Measurements from ENCODE around the gene ADGRD2.

Gene ADGRD2

GRCh38 chr9:124506931-124507879, 57.0 kb downstream of the ADGRD2 start, which contains the start of gene NR5A1:
Gene NR5A1 (minus strand): TSS chr9:124507399. CDS start chr9:124503395, 4,004 bp downstream.
- in situ Hi-C loops (cut with MboI; ENCODE audit: low sequenced_read_pairs), result no loop called here

- in situ Hi-C loops (cut with MboI; ENCODE audit: low sequenced_read_pairs), result no loop called here
These were observed 57.7 kb downstream of the ADGRD2 start for GRCh38 chr9:124507880-124508423.

DNA sequence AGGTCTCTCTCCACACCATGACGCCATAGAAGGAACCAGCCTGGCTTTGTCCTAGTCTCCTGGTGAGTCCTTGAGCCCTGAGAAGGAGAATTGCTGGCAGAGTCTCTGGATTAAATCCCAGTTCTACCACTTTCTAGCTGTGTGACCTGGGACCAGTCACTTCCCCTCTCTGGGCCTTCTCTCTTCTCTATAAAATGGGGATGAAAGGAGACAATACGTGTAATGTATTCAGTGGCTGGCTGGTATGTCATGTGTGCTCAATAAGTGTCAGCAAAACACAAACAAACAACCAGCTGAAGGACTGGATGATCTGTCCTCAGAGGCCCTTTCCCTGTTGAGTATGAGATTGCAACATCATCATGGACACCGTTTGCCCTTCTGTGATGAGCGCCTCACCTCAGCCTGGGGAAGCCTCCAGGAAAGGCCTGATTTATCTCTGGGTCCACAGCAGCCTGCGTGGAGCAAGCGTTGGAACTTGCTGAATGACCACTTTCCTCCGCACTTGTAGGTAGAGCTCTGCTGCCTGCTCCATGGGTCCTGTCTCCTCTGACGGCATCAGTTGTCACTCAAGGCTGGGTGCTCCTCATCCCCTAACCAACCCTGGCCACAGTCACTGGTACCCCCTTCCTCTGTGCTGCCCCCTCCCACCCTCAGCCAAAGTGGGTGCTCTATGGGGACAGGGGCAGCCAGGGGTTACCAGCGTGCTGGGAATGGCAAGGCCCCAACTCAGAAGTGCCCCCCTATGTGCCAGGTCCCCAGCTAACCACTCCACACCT, 60.6 kb downstream of the ADGRD2 start:
- in situ Hi-C loops (cut with MboI; ENCODE audit: low sequenced_read_pairs), result no loop called here

DNA sequence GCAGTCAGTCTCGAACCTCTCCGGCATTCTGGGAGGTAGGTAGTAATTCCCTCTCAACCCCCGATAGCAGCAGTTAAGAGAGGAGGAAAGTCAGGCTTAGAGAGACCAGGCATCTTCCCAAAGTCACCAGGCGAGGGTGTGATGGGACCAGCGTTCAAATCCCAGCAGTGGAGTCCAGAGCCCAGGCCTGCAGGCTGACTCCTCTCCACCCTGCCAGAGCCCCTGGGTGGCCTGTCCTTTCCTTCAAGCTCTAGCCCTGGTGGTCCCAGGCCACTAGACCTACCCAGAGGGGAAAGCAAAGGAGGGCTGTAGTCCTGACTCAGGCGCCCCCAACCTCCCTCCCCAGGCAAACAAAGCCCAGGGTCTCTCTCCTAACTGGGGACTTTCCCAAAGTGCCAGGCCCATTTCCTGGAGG, 61.2 kb downstream of the ADGRD2 start:
- in situ Hi-C loops (cut with MboI; ENCODE audit: low sequenced_read_pairs), result no loop called here

DNA sequence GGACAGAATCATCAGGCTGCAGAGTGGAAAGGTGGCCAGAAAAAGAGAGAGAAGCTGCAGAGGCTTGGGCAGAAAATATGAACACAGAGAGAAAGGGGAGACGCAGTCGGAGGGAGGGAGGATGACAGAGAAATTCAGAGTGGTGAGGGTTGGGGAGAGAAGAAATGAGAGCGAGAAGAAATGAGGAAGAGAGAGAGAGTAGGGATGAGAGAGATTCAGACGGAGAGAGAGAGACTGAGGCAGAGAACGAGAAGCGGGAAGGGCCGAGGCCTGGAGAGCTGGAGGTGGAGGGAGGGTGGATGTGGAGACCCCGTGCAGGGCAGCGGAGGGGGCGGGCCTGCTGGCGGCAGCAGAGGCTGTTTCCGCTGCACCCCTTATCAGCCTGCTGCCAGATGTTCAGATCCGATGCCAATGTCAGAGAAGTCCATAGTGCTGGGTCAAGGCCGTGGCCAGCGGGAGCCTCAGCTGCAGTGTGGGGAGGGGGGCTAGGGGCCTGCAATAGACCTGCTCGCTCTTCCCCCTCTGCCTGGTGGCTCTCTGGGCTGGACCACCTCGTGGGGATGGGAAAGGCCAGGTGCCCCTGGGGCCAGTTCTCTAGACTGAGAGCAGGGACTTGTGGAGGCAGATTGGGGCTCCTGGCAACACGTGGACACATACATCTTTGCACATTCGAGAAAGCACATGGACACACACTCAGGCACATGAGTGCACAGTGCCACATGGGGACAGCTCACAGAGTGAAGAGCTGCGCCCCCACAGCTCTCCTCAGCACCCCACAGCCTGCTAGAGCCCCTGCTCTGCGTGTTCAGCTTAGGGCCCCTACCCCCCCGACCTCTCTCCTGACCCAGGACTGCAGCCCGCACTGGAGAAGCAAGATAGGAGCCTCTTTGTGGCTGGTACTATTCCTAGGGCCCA, 61.9 kb downstream of the ADGRD2 start:
- in situ Hi-C loops (cut with MboI; ENCODE audit: low sequenced_read_pairs), result no loop called here

DNA sequence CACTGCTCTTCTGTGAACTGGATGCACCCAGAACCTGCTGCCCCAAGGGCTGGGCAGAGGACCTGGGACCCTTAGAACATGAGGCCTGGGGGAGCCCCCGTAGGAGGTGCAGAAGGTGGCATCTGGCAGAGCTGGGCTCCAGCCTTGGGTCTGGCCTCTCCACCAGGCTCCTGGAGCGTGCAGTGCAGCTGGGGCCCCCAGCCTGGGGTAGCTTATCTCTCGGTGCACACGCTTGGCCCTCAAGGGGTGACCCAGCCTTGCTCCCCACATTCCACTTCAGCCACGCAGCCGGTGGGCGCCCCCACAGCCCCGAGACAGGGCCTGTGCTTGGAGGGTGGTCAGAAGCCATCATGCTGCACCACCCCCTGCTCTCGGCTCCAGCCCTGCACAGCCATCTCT, 62.6 kb downstream of the ADGRD2 start:
- in situ Hi-C loops (cut with MboI; ENCODE audit: low sequenced_read_pairs), result no loop called here

- in situ Hi-C loops (cut with MboI; ENCODE audit: low sequenced_read_pairs), result no loop called here
These were observed 63.2 kb downstream of the ADGRD2 start for GRCh38 chr9:124513376-124513994.

- in situ Hi-C loops (cut with MboI; ENCODE audit: low sequenced_read_pairs), result no loop called here
These were observed 63.9 kb downstream of the ADGRD2 start for GRCh38 chr9:124514125-124514524.

DNA sequence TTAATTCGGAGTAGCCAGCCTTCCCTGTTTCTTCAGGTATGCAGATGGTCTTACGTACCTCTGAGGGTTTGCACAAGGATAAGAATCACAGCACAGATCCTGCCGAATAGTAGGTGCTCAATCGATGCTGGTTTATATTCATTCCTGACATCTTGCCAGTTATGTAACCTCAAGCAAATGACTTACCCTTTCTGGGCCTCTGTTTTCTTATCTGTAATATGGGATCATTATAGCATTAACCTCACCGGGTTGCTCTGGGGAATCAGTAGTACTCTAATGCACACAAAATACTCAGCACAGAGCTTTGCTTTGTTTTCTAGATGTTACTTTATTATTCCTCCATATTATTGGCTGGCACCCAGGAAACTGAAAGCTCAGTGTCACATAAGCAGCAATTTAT, 64.6 kb downstream of the ADGRD2 start:
- in situ Hi-C loops (cut with MboI; ENCODE audit: low sequenced_read_pairs), result no loop called here

DNA sequence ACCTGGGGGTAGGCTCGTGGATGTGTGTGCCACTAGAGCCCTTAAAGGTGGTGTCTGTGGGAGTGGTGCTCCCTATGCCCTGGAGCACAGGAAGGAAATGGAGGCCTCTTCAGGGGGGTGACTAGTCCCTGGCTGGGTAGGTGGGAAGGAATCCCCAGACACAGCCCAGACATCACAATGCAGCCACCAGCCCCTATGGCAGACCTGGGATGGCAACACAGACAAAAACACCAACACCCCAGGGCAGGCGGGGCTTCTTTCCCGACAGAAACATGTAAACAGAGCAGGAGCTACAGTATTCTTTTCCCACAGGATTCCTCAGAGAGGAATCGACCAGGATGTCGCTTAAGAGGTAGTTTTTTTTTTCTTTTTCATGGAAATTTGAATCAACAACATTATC, 67.3 kb downstream of the ADGRD2 start:
- in situ Hi-C loops (cut with MboI; ENCODE audit: low sequenced_read_pairs), result no loop called here

DNA sequence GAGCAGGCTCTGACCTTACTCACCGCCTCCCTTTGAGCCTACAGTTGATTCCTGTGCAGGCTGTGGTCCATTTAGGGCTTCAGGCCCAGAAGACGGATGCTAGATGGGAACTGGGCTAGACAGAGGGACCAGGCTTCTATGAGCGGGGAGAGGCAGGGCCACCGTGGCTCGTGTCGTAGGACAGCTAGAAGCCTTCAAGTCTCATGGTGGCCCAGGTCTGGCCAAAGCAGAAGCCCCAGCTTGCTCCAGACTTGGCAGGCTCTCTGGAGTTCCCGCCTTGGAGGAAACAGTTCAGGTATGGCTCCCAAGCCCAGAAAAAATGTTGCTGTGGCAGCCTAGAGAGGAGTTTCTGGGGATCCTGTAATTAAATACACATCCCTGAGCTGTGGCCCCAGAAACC, 67.9 kb downstream of the ADGRD2 start:
- in situ Hi-C loops (cut with MboI; ENCODE audit: low sequenced_read_pairs), result no loop called here

DNA sequence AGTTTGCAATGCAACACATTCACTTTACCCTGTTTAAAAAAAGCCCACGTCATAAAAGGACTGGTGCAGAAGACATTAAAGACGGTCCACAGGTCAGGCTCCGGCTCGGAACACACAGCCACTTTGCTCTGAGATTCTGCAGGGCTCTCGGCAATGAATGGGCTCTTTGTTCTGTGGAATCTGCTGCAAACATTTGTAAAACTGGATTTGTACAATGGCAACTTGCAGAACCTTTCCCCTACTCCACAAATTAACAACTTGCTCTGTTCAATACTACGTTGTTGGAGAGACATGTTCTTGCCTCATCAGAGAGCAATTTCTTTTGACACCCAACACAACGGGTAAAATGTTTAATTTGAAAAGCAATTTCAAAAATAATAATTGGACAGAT, 70.0 kb downstream of the ADGRD2 start:
- in situ Hi-C loops (cut with MboI; ENCODE audit: low sequenced_read_pairs), result no loop called here

DNA sequence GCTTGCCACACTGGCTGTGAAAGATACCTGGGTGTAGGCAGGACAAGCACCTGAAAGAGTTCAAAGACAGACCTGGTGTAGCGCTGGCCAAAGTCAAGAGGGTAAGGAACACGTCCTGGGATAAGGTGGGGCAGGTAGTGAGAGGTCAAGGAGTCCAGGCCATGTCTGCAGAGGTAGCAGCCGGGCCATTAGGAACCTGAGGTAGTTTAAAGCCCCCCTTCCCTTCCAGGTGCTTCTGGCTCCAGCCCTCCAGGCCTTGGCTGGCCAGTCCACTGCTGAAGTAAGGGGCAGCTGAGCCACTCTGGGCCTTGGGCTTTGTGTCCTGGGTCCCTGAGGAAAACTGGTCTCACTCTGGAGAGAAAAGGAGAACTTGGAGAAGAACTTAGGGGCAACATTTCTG, 70.9 kb downstream of the ADGRD2 start:
- in situ Hi-C loops (cut with MboI; ENCODE audit: low sequenced_read_pairs), result no loop called here

GRCh38 chr9:124522121-124523098, 72.2 kb downstream of the ADGRD2 start:
- in situ Hi-C loops (cut with MboI; ENCODE audit: low sequenced_read_pairs), result no loop called here

GRCh38 chr9:124526174-124526573, 75.9 kb downstream of the ADGRD2 start:
- in situ Hi-C loops (cut with MboI; ENCODE audit: low sequenced_read_pairs), result no loop called here

GRCh38 chr9:124527781-124528180, 77.5 kb downstream of the ADGRD2 start:
- in situ Hi-C loops (cut with MboI; ENCODE audit: low sequenced_read_pairs), result no loop called here

Measured in HL-60/S4 treated with retinoic acid at 250 ng/mL for 4 days and 3 days (cell line).